H1 (cell line): Measurements from ENCODE around the gene MATN1. TPM values are rescaled to one million over a fixed set of nuclear protein-coding genes. Genes with fewer than 3 reads are reported as not detected.

Experiments used
- CTCF ChIA-PET: fragments of 300-600 bp; sonication (Branson Sonifier 250); formaldehyde crosslinking; loops from one replicate; lab custom pipeline; 2021; ENCODE audit not compliant: partially characterized antibody; lab: Charles Lee
- POLR2A ChIA-PET: fragments of 300-600 bp; sonication (Branson Sonifier 250); formaldehyde crosslinking; loops from one replicate; lab custom pipeline; 2021; ENCODE audit warnings: inconsistent platforms; ENCODE audit not compliant: partially characterized antibody; lab: Charles Lee
- DNase-seq, 2 experiments: peaks; one replicate each; pipeline versions ENCODE4 v3.0.0 to v3.0.0-alpha.2; 2010 to 2022; ENCODE audit warnings: low spot score in 2 of 2, low read depth in 1 of 2, mixed read lengths in 1 of 2
- FAIRE-seq: peaks from 2 replicates; lab custom pipeline; 2011; peaks lifted over from hg19 to GRCh38; lab: Jason Lieb, UNC
- H2AFZ ChIP-seq: 2 replicates; pipeline ENCODE4 v1.8.1; 2012; ENCODE audit warnings: low read length, inconsistent platforms
- H2AK5ac ChIP-seq: 2 replicates; pipeline ENCODE4 v1.6.1; 2013; ENCODE audit warnings: low read depth, low read length
- H2BK120ac ChIP-seq: replicated peaks from 2 replicates; pipeline ENCODE3; 2013; ENCODE audit warnings: low read depth, low read length, inconsistent platforms
- H2BK12ac ChIP-seq: 2 replicates; pipeline ENCODE4 v1.6.1; 2013; ENCODE audit warnings: low read depth, low read length
- H2BK15ac ChIP-seq: 2 replicates; pipeline ENCODE4 v1.6.1; 2013; ENCODE audit warnings: low read length
- H2BK20ac ChIP-seq: 2 replicates; pipeline ENCODE4 v1.6.1; 2013; ENCODE audit warnings: low read length
- H2BK5ac ChIP-seq: 2 replicates; pipeline ENCODE4 v1.6.1; 2013; ENCODE audit warnings: low read depth, low read length
- H3K14ac ChIP-seq: 2 replicates; pipeline ENCODE4 v1.6.1; 2013; ENCODE audit warnings: inconsistent platforms; ENCODE audit not compliant: insufficient read length
- H3K18ac ChIP-seq: 2 replicates; pipeline ENCODE4 v1.6.1; 2013; ENCODE audit warnings: low read length; ENCODE audit errors: extremely low read depth
- H3K23ac ChIP-seq: 2 replicates; pipeline ENCODE4 v1.6.1; 2013; ENCODE audit warnings: inconsistent platforms; ENCODE audit not compliant: insufficient read length
- H3K23me2 ChIP-seq: 2 replicates; pipeline ENCODE4 v1.6.1; 2013; ENCODE audit warnings: low read depth, low read length
- H3K27ac ChIP-seq: 2 replicates; pipeline ENCODE4 v1.6.1; 2011; ENCODE audit warnings: low read depth, low read length, inconsistent platforms
- H3K27me3 ChIP-seq, 4 experiments: replicated peaks in 1 of 4; 1 replicate in 1 of 4; 2 replicates in 3 of 4; pipeline versions ENCODE4 v1.6.1 to v1.8.1; 2011 to 2013; ENCODE audit warnings: low read length in 3 of 4, mild to moderate bottlenecking in 3 of 4, inconsistent platforms in 2 of 4, mixed read lengths in 2 of 4, moderate library complexity in 1 of 4; ENCODE audit not compliant: control insufficient read depth in 3 of 4, insufficient read depth in 3 of 4; ENCODE audit errors: extremely low read depth in 1 of 4
- H3K36me3 ChIP-seq, 4 experiments: 2 replicates each; pipeline versions ENCODE4 v1.6.1 to v1.8.1; 2011 to 2013; ENCODE audit warnings: mild to moderate bottlenecking in 4 of 4, low read length in 3 of 4, moderate library complexity in 2 of 4, control low read depth in 1 of 4, inconsistent platforms in 1 of 4; ENCODE audit not compliant: insufficient read depth in 4 of 4, control insufficient read depth in 2 of 4
- H3K4ac ChIP-seq: replicated peaks from 2 replicates; pipeline ENCODE3; 2013; ENCODE audit warnings: low read length, low read depth, mixed read lengths, inconsistent platforms; ENCODE audit not compliant: insufficient read length
- H3K4me1 ChIP-seq, 4 experiments: replicated peaks in 1 of 4; 1 replicate in 1 of 4; 2 replicates in 3 of 4; pipeline versions ENCODE4 v1.6.1 to v1.8.1; 2011 to 2013; ENCODE audit warnings: low read length in 3 of 4, inconsistent platforms in 2 of 4, mixed read lengths in 1 of 4; ENCODE audit not compliant: insufficient read depth in 4 of 4, control insufficient read depth in 3 of 4
- H3K4me2 ChIP-seq, 2 experiments: 2 replicates each; pipeline versions ENCODE4 v1.6.1 to v1.8.1; 2011 to 2013; ENCODE audit warnings: low read depth in 2 of 2, low read length in 2 of 2, control low read depth in 1 of 2, inconsistent platforms in 1 of 2, mild to moderate bottlenecking in 1 of 2; ENCODE audit not compliant: insufficient read depth in 1 of 2
- H3K4me3 ChIP-seq, 4 experiments: fragments of 200-600, 300-600 bp in 1 of 4; sonication (generic), shearing (Covaris generic), sonication (Bioruptor Twin) in 1 of 4; 2 replicates each; pipeline versions ENCODE4 v1.5.1 to v1.8.1; 2011 to 2016; ENCODE audit warnings: low read length in 4 of 4, low read depth in 3 of 4, control low read depth in 2 of 4, inconsistent platforms in 2 of 4, mild to moderate bottlenecking in 2 of 4, mixed read lengths in 1 of 4, moderate library complexity in 1 of 4; ENCODE audit not compliant: insufficient read depth in 2 of 4; ENCODE audit errors: extremely low read depth in 1 of 4
- H3K56ac ChIP-seq: replicated peaks from 2 replicates; pipeline ENCODE3; 2013; ENCODE audit warnings: low read depth, mild to moderate bottlenecking, mixed read lengths, low read length, inconsistent platforms; ENCODE audit not compliant: insufficient read length
- H3K79me1 ChIP-seq: 2 replicates; pipeline ENCODE4 v1.6.1; 2013; ENCODE audit warnings: low read depth, low read length, control low read depth
- H3K79me2 ChIP-seq, 2 experiments: 2 replicates each; pipeline versions ENCODE4 v1.6.1 to v1.8.1; 2012 to 2013; ENCODE audit warnings: low read length in 2 of 2, mild to moderate bottlenecking in 2 of 2, inconsistent platforms in 1 of 2; ENCODE audit not compliant: insufficient read depth in 2 of 2, control insufficient read depth in 1 of 2
- H3K9ac ChIP-seq, 4 experiments: replicated peaks in 1 of 4; 1 replicate in 1 of 4; 2 replicates in 3 of 4; pipeline versions ENCODE4 v1.6.1 to v1.8.1; 2011 to 2013; ENCODE audit warnings: low read depth in 3 of 4, low read length in 3 of 4, control low read depth in 2 of 4, mild to moderate bottlenecking in 2 of 4, moderate library complexity in 2 of 4, inconsistent platforms in 1 of 4; ENCODE audit errors: extremely low read depth in 1 of 4
- H3K9me3 ChIP-seq, 2 experiments: 2 replicates each; pipeline versions ENCODE4 v1.6.1 to v1.8.1; 2012 to 2013; ENCODE audit warnings: mild to moderate bottlenecking in 2 of 2, moderate library complexity in 2 of 2, control low read depth in 1 of 2, inconsistent platforms in 1 of 2, low read depth in 1 of 2, low read length in 1 of 2, mixed read lengths in 1 of 2; ENCODE audit not compliant: insufficient read depth in 2 of 2
- H4K20me1 ChIP-seq, 2 experiments: replicated peaks in 1 of 2; 2 replicates each; pipeline versions ENCODE3 to v1.8.1; 2011 to 2013; ENCODE audit warnings: inconsistent platforms in 2 of 2, low read length in 2 of 2, mild to moderate bottlenecking in 1 of 2; ENCODE audit not compliant: insufficient read depth in 2 of 2, control insufficient read depth in 1 of 2
- H4K5ac ChIP-seq: 2 replicates; pipeline ENCODE4 v1.6.1; 2013; ENCODE audit warnings: low read length, low read depth, mixed read lengths, inconsistent platforms; ENCODE audit not compliant: insufficient read length
- H4K8ac ChIP-seq: 2 replicates; pipeline ENCODE4 v1.8.0; 2013; ENCODE audit warnings: mild to moderate bottlenecking, moderate library complexity, low read length, inconsistent platforms; ENCODE audit not compliant: insufficient read depth; ENCODE audit errors: extremely low read depth
- H4K91ac ChIP-seq: replicated peaks from 2 replicates; pipeline ENCODE3; 2013; ENCODE audit warnings: low read length, mixed read lengths, inconsistent platforms; ENCODE audit not compliant: insufficient read length
- ASH2L ChIP-seq: fragments of 200-600, 300-600 bp; sonication (generic); IDR thresholded peaks from one replicate; pipeline ENCODE4 v1.7.1; 2017; ENCODE audit warnings: low read length
- ATF2 ChIP-seq: IDR thresholded peaks from 2 replicates; pipeline ENCODE4 v1.6.1; 2012; ENCODE audit warnings: low read length, inconsistent platforms
- BACH1 ChIP-seq: IDR thresholded peaks from 2 replicates; pipeline ENCODE4 v1.6.1; 2012; ENCODE audit warnings: low read length, improper control_type of control experiment
- CBX5 ChIP-seq: fragments of 300-800, 300-1000 bp; sonication (generic); IDR thresholded peaks from 2 replicates; pipeline ENCODE4 v1.7.1; 2016; ENCODE audit warnings: antibody characterized with exemption, low read length, low read depth
- EGR1 ChIP-seq: IDR thresholded peaks from 2 replicates; pipeline ENCODE4 v1.6.1; 2011; ENCODE audit warnings: low read depth, low read length, borderline replicate concordance
- EZH2 ChIP-seq: fragments of 200-600 bp; sonication (generic); IDR thresholded peaks from 2 replicates; pipeline ENCODE4 v1.7.1; 2012; ENCODE audit warnings: low read depth, mild to moderate bottlenecking, moderate library complexity, low read length, inconsistent platforms; ENCODE audit not compliant: severe bottlenecking
- POU5F1 ChIP-seq: IDR thresholded peaks from 2 replicates; pipeline ENCODE4 v1.6.1; 2011; ENCODE audit warnings: low read depth, mild to moderate bottlenecking, low read length, moderate library complexity
- SIX5 ChIP-seq: IDR thresholded peaks from 2 replicates; pipeline ENCODE4 v1.6.1; 2011; ENCODE audit warnings: mild to moderate bottlenecking, low read depth, low read length
- SP1 ChIP-seq: IDR thresholded peaks from 2 replicates; pipeline ENCODE4 v1.6.1; 2011; ENCODE audit warnings: low read depth, low read length
- SP4 ChIP-seq: IDR thresholded peaks from 2 replicates; pipeline ENCODE4 v1.6.1; 2012; ENCODE audit warnings: low read length, inconsistent platforms
- TEAD4 ChIP-seq: IDR thresholded peaks from 2 replicates; pipeline ENCODE4 v1.6.1; 2012; ENCODE audit warnings: low read depth, low read length, inconsistent platforms, mixed read lengths
- WGBS, 2 experiments: shearing (Covaris generic) in 1 of 2; methylation state at CpG; one replicate each; pipeline versions ENCODE4 v1.1.6 to v1.1.7; 2013 to 2015; ENCODE audit warnings: low lambda C conversion rate in 2 of 2, mixed read lengths in 2 of 2, inconsistent platforms in 1 of 2, low coverage in 1 of 2, missing lambda C conversion rate in 1 of 2; ENCODE audit not compliant: insufficient replicate concordance in 2 of 2, insufficient coverage in 1 of 2, insufficient read length in 1 of 2; ENCODE audit errors: extremely low coverage in 1 of 2, missing lambda C conversion rate in 1 of 2; 5-methylcytosine and 5-hydroxymethylcytosine counted together
- polyA plus RNA-seq, 7 experiments: library from polyadenylated mRNA; depleted of rRNA in 3 of 7; stranded (reverse) in 5 of 7; unstranded in 2 of 7; fragments of >200 nt in 5 of 7; fragments of 200-250 nt in 2 of 7; gene quantifications; 1 replicate in 5 of 7; 2 replicates in 1 of 7; 4 replicates in 1 of 7; pipeline versions ENCODE4 v1.2.1 to v1.2.3, GENCODE V29; 2011 to 2013; ENCODE audit warnings: missing spikeins in 2 of 7, mixed read lengths in 2 of 7
- total RNA-seq: library from RNA; stranded (reverse); fragmentation: NEBNext Ultra II Directional; extraction: Animal tissue kit (Norgen Biotek cat#: 25700); gene quantifications from 2 replicates; pipeline ENCODE4 v1.2.1, GENCODE V29; 2021

MATN1 gene
- total and polyA plus RNA-seq, 2 of the 8 experiments (the other 6 are each of a cell fraction or from before 2014, with no cell fraction given) = 0.12 to 0.28 TPM

GRCh38 chr1:30760596-30761324 lies 37.4 kb upstream of the MATN1 start:
- Histone ChIP-seq H3K4me2 (no peak overlapping the region), H3K18ac (no peak overlapping the region), H2BK5ac (no peak overlapping the region), H2BK120ac (no peak overlapping the region), H3K27ac (no peak overlapping the region), H3K9me3 (no peaks in the 10 kb centered on the region), H3K4me1 (peaks cover 0 to 8% (median 2%) of the 10 kb centered on the region in 4 experiments; a peak in 4 of 7 replicates), H4K5ac (no peak overlapping the region), H3K14ac (no peak overlapping the region), H3K4me3 (no peak overlapping the region), H2AFZ (no peak overlapping the region), H3K79me2 (no peaks in the 10 kb centered on the region), H3K79me1 (no peaks in the 10 kb centered on the region), H3K27me3 (no peaks in the 10 kb centered on the region), H3K36me3 (no peaks in the 10 kb centered on the region), H3K56ac (no peak overlapping the region), H3K4ac (no peak overlapping the region), H3K9ac (no peak overlapping the region), H2BK12ac (0 out of 2 replicates have a peak overlapping the region, but pooled peaks have one; percentile 4), H2BK15ac (no peak overlapping the region; the same call in 1 of the 2 replicates), H3K23me2 (no peaks in the 10 kb centered on the region; the same call in 1 of the 2 replicates), H4K20me1 (no peaks in the 10 kb centered on the region), H3K23ac (no peak overlapping the region), H4K91ac (no peak overlapping the region), H2AK5ac (no peak overlapping the region), H2BK20ac (no peak overlapping the region), H4K8ac (no peak overlapping the region)
- FAIRE-seq = no peak
- no peak for DNase-seq
- WGBS, 2 experiments = 90% methylated on average over 18 of the region's 18 CpGs; no CpG with 5 or more reads in 1 of the 2 experiments
- ChIA-PET CTCF (interaction anchor here (1.4 to 55.1 kb wide), 4 partner anchors 5 to 168 kb away, joined by 4 to 1640 read pairs (median 823); partner anchors contain the start of genes LAPTM5 and MATN1), POLR2A (interaction anchor here (1.5 to 1.7 kb wide), 2 partner anchors 26 to 28 kb away, joined by 3 to 4 read pairs; no protein-coding TSS in a partner anchor)
- TF ChIP-seq ATF2 (no peak), EZH2 (no peak), TEAD4 (no peak), EGR1 (no peak), SIX5 (no peak), SP4 (no peak), ASH2L (no peak), POU5F1 (no peak), SP1 (no peak), BACH1 (no peak), CBX5 (no peak)
